Retinal pigment epithelial cell (primary cell): Measurements from ENCODE around the gene WNT1.

Experiments used
- DNase-seq: peaks from one replicate; pipeline ENCODE4 v3.0.0-alpha.2; 2010; ENCODE audit warnings: low read depth
- H3K4me3 ChIP-seq: 2 replicates; pipeline ENCODE4 v1.5.1; 2011; ENCODE audit warnings: mild to moderate bottlenecking, low read length, control low read depth, moderate library complexity
- TF ChIP-seq, protein P1 (sequence below): conservative IDR thresholded peaks from 2 replicates; pipeline ENCODE4 v1.5.1; 2011; ENCODE audit warnings: low read depth, low read length, control low read depth, inconsistent platforms

The WNT1 gene

DNA sequence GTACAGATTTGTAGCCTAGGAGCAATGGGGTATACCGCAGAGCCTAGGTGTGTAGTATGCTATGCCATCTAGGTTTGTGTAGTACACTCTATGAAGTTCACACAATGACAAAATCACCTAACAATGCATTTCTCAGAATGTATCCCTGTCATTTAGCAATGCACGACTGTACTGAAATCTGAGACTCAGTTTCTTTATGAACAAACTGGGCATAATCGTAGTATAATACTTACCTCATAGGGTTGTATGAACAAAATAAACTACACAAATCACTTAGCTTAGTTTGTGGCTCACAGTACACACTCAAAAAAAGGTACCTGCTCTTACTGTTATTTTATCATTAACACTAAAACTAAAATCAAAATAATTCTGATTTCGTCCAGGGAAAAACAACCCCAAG is 47.3 kb downstream of the WNT1 start:
- TF ChIP-seq, protein P1, sequence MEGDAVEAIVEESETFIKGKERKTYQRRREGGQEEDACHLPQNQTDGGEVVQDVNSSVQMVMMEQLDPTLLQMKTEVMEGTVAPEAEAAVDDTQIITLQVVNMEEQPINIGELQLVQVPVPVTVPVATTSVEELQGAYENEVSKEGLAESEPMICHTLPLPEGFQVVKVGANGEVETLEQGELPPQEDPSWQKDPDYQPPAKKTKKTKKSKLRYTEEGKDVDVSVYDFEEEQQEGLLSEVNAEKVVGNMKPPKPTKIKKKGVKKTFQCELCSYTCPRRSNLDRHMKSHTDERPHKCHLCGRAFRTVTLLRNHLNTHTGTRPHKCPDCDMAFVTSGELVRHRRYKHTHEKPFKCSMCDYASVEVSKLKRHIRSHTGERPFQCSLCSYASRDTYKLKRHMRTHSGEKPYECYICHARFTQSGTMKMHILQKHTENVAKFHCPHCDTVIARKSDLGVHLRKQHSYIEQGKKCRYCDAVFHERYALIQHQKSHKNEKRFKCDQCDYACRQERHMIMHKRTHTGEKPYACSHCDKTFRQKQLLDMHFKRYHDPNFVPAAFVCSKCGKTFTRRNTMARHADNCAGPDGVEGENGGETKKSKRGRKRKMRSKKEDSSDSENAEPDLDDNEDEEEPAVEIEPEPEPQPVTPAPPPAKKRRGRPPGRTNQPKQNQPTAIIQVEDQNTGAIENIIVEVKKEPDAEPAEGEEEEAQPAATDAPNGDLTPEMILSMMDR: no peak
- DNase-seq: no peak
- H3K4me3 ChIP-seq: no peak overlapping the region

DNA sequence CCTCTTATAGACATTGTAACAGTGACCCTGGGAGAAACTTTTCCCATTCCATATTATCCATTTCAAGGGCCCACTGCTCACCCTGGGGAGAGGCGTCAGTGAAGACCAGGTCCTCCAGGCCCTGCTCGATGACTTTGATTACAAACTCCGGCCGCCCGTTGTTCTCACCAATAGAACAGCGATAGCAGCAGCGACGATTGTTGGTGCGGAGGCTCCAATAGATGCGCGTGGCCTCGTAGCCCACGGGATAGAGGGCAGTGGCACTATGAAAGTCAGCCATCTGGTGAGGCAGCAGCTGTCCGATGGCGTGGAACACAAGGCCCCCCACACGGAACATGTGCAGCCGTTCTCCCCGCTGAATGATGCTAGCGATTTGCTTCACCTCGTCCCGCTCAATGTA is 48.0 kb downstream of the WNT1 start:
- no peak for DNase-seq
- no peak overlapping the region for H3K4me3 ChIP-seq
- TF ChIP-seq, protein P1: no peak

DNA sequence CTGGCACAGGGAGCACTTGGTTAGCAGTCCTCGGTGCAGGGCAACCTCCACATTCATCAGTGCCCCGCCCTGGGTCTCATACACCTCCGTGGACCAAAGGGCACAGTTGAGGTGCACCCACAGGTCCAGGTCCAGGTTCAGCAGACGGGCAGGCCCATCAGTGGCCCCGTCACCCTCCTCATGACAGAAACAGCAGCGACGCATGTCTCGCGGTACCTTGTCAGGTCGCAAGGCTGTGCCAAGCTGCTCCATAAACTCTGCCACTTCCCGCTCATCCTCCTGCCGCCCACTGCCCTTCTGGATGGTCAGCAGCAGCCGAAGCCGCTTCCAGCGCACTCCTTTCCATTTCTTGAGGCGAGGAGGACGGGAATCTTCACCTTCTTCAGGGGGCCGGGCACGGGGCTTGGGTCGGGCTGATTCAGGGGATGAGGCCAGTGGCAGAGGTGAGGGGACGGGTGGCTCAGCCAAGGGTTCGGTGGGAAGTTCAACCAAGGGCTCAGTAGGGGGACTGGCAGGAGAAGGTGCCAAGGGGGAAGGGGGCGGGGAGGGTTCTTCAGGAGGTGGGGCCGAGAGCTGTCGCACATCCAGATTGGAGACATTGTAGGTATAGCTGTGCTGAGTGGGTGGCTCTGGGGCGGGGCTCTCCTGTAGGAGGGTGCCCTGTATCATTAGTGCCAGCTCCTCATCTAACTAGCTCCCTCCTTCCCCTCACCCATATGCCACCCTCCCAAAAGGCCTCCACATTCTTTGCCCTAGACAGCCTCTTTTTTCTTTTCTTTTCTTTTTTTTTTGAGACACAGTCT is 48.8 kb downstream of the WNT1 start:
- no peak overlapping the region for H3K4me3 ChIP-seq
- TF ChIP-seq, protein P1: no peak
- DNase-seq: no peak

DNA sequence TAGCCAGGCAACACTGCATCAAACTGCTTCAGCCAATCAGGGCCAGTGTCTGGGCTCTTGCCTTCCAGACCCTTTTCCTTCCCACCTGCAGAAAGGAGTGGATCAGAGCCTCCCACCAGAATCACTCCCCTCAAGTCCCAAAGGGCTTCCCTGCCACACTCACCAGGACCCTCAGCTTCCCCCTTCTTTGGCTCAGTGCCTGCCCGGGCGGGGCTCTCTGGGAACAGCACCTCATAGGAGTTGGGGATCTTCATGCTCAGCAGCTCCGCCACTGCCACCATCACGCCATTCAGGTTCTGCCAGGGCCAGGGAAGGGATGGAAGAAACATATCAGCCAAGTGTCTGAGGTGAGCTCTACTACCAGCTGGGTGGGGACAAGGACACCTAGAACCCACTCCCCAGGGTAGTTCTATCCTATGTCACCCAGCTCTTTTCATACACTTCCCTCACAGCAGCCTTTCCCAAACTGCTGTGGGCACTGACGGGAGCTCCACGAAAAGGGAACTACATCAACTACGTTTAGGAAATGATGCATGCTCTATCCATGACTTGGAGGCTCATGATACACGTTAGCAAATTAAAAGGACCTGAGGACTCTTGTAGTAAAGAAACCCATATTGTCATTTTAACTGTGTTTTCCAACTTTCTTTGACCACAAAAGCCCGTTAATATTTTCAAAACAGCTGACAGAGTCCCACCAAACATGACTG is 49.9 kb downstream of the WNT1 start:
- TF ChIP-seq, protein P1: no peak
- no peak for DNase-seq
- H3K4me3 ChIP-seq: no peak overlapping the region

DNA sequence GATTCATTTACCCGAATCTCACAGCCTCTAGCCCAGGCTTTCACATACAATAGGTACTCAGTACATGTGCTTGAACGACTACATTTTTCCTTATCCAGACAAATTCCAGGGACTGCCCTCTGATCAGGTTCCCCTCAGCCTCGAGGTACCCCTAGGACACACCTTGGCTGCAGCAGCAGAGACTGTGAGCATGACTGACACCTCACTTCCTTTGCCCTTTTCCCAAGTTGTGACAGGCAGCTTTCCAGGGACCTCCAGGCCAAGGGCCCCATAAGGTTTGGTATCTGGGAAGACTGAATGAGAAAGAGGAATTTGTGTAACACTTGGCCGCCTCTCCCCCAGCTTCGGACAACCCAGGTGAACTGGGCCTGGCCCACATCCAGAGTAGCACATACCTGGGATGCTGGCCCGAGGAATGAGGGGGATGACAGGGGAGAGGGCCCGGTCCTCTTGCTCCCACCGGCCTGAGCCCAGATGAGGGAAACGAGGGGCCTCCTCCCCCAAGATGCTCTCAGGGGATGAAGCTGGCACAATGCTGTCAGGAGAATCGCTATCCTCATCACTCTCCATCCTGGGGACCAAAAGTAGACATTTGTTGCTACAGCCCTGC is 50.6 kb downstream of the WNT1 start:
- TF ChIP-seq, protein P1: no peak
- H3K4me3 ChIP-seq: no peak overlapping the region
- DNase-seq: no peak

DNA sequence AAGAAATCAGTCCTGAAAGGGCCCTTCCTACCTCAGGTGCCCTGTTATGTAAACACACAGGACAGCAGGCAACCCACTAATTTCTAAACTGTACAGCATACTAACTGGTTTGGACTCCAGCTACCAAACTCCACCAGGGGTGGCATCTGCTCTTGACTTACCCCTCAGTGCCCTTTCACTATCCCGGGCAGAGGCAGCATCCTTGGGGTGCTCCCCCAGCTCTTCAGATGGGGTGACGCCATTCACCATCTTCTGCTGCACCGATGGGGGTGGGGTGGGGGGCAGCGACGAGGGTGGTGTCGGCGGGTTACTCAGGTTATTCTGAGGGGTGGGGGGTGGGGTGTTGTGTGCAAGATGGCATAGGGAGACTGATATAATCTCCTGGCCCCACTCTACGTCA is 52.0 kb downstream of the WNT1 start:
- TF ChIP-seq, protein P1: no peak
- DNase-seq: no peak
- no peak overlapping the region for H3K4me3 ChIP-seq
